NOMO-1 (cell line): ENCODE data around the gene AP4M1.
A peak's percentile ranks its signal among the peaks of the same experiment; 100 is the strongest.

Experiments used
- DNase-seq, 2 experiments: peaks; one replicate each; lab custom pipeline; 2025; ENCODE audit not compliant: unreplicated experiment in 2 of 2; lab: John Stamatoyannopoulos, UW

Gene AP4M1

GRCh38 chr7:100082978-100083377 lies 18.5 kb upstream of the AP4M1 start:
- DNase-seq, result no peak

- DNase-seq, result peak in 1 of 2 experiments; percentile 32
Observed at GRCh38 chr7:100085515-100085914, 15.9 kb upstream of the AP4M1 start.

- DNase-seq, result no peak
Observed at GRCh38 chr7:100087055-100087750, 14.2 kb upstream of the AP4M1 start.

GRCh38 chr7:100088095-100088620 lies 13.3 kb upstream of the AP4M1 start:
- no peak for DNase-seq

GRCh38 chr7:100088621-100089457 lies 12.6 kb upstream of the AP4M1 start, which contains the start of gene COPS6:
Gene COPS6 (plus strand): TSS chr7:100088969. CDS start chr7:100088991, 22 bp downstream.
- peak; percentile 65 to 90 for DNase-seq

GRCh38 chr7:100089458-100090196 lies 11.8 kb upstream of the AP4M1 start:
- no peak for DNase-seq

- DNase-seq, result no peak
Observed at GRCh38 chr7:100090527-100091410, 10.7 kb upstream of the AP4M1 start.

- DNase-seq, result no peak
Observed at GRCh38 chr7:100091411-100092181, 9.8 kb upstream of the AP4M1 start.

GRCh38 chr7:100093054-100093453 lies 8.4 kb upstream of the AP4M1 start:
- no peak for DNase-seq

GRCh38 chr7:100093498-100093897 lies 7.9 kb upstream of the AP4M1 start:
- DNase-seq, result no peak

- no peak for DNase-seq
Observed at GRCh38 chr7:100093925-100094486, 7.4 kb upstream of the AP4M1 start.

- no peak for DNase-seq
Observed at GRCh38 chr7:100095289-100095688, 6.2 kb upstream of the AP4M1 start.

- DNase-seq, result no peak
Observed at GRCh38 chr7:100095704-100096103, 5.7 kb upstream of the AP4M1 start.

- no peak for DNase-seq
Observed at GRCh38 chr7:100098913-100099312, 2.5 kb upstream of the AP4M1 start.

GRCh38 chr7:100099452-100099851 lies 2.0 kb upstream of the AP4M1 start:
- no peak for DNase-seq

GRCh38 chr7:100100420-100101015 lies 925 bp upstream of the AP4M1 start:
- DNase-seq, result peak; percentile 85 to 96

GRCh38 chr7:100102950-100103840 lies 1.8 kb downstream of the AP4M1 start:
- no peak for DNase-seq

GRCh38 chr7:100105534-100105933 lies 4.1 kb downstream of the AP4M1 start:
- no peak for DNase-seq
